ENCODE results near the gene EBF3. TPM values are rescaled to one million over a fixed set of nuclear protein-coding genes. Genes with fewer than 3 reads are reported as not detected.

EBF3 gene
- total RNA-seq, 1 experiment from 2014 or later, result 56.2 TPM

DNA sequence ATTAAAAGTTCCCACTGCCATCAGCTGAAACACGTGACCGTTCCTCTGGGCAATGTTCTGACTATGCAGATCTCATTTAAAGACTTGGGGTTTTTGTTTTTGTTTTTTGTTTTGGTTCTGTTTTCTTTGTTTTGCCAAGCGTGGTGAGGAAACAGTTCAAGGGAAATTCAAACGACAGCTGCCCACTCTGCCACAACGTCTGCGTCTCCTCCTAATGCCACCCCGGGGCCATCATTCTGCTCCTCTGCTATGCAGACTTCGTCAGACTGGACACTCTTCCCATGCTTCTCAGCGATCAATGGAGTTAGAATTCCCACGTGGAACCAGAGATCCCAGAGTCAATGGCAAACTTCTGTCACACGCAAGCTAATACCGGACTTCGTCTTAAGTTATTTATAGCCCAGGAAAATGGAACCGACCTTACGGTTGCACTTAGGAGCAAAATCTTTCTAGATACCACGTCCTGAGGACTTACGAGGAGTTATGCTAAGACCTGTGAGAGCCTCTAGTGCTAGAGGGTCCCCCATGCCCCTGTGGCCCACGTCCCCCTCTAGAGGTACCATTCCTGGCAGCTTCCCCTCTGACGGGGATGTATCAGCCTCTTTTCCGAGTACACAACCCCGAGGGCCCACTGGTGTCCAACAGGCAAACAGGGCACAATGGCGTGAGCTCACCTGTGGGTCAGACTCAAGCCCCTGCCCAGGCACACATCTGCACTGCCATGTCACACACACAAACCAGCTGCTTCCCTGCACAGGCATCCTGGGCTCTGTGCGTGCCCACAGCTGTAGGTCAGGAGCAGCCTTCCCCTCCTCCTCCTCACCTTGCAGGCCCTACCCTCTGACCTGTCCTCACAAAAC lies 24.4 kb downstream of the EBF3 start:
- ChIA-PET CTCF (no interaction called here), POLR2A (ENCODE audit: low non-redundant PET) (interaction anchor here (0.6 kb wide), 1 partner anchor 646 kb away, joined by 26 read pairs; no protein-coding TSS in a partner anchor)
- TF ChIP-seq, protein P1, sequence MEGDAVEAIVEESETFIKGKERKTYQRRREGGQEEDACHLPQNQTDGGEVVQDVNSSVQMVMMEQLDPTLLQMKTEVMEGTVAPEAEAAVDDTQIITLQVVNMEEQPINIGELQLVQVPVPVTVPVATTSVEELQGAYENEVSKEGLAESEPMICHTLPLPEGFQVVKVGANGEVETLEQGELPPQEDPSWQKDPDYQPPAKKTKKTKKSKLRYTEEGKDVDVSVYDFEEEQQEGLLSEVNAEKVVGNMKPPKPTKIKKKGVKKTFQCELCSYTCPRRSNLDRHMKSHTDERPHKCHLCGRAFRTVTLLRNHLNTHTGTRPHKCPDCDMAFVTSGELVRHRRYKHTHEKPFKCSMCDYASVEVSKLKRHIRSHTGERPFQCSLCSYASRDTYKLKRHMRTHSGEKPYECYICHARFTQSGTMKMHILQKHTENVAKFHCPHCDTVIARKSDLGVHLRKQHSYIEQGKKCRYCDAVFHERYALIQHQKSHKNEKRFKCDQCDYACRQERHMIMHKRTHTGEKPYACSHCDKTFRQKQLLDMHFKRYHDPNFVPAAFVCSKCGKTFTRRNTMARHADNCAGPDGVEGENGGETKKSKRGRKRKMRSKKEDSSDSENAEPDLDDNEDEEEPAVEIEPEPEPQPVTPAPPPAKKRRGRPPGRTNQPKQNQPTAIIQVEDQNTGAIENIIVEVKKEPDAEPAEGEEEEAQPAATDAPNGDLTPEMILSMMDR (conservative IDR thresholded peaks at IDR 0.05; ENCODE audit: low read depth, low read length), result no peak
- TF ChIP-seq EZH2 (IDR thresholded peaks at IDR 0.05; ENCODE audit: borderline replicate concordance, low read depth, low read length, poor library complexity, severe bottlenecking), result no peak
- H3K27me3 ChIP-seq (replicated peaks; ENCODE audit: insufficient read depth, low read depth, low read length, poor library complexity), result no peaks in the 10 kb centered on the region
- peak overlapping the region; percentile 2 for H3K27ac ChIP-seq (ENCODE audit: low read depth, low read length, poor library complexity, severe bottlenecking)
- H3K4me3 ChIP-seq (ENCODE audit: low read depth, low read length, poor library complexity, severe bottlenecking), result no peak overlapping the region
- peaks cover 38% of the 10 kb centered on the region for H3K36me3 ChIP-seq (ENCODE audit: insufficient read depth, low read length, poor library complexity, severe bottlenecking)
- no peak for DNase-seq (ENCODE audit: low spot score)
- BruUV-seq (replicated peaks), result no TSS peak
- no peaks in the 10 kb centered on the region for H3K9me3 ChIP-seq (ENCODE audit: low read depth, low read length, poor library complexity, severe bottlenecking)
- no peaks in the 10 kb centered on the region for H3K4me1 ChIP-seq (ENCODE audit: insufficient read depth, low read length, poor library complexity, severe bottlenecking)
- intact Hi-C loops (cut with micrococcal nuclease; ENCODE audit: unreplicated experiment), result no loop called here

- Histone ChIP-seq H3K27ac (ENCODE audit: low read depth, low read length, poor library complexity, severe bottlenecking) (no peak overlapping the region), H3K27me3 (replicated peaks; ENCODE audit: insufficient read depth, low read depth, low read length, poor library complexity) (no peaks in the 10 kb centered on the region), H3K4me3 (ENCODE audit: low read depth, low read length, poor library complexity, severe bottlenecking) (no peak overlapping the region), H3K36me3 (ENCODE audit: insufficient read depth, low read length, poor library complexity, severe bottlenecking) (peaks cover 31% of the 10 kb centered on the region), H3K9me3 (ENCODE audit: low read depth, low read length, poor library complexity, severe bottlenecking) (no peaks in the 10 kb centered on the region), H3K4me1 (ENCODE audit: insufficient read depth, low read length, poor library complexity, severe bottlenecking) (no peaks in the 10 kb centered on the region)
- no TSS peak for BruUV-seq (replicated peaks)
- TF ChIP-seq, protein P1 (conservative IDR thresholded peaks at IDR 0.05; ENCODE audit: low read depth, low read length), result no peak
- no peak for TF ChIP-seq EZH2 (IDR thresholded peaks at IDR 0.05; ENCODE audit: borderline replicate concordance, low read depth, low read length, poor library complexity, severe bottlenecking)
- intact Hi-C loops (cut with micrococcal nuclease; ENCODE audit: unreplicated experiment), result no loop called here
- ChIA-PET CTCF (no interaction called here), POLR2A (ENCODE audit: low non-redundant PET) (no interaction called here)
- DNase-seq (ENCODE audit: low spot score), result no peak
These were observed 25.6 kb downstream of the EBF3 start for GRCh38 chr10:129938460-129938859.

DNA sequence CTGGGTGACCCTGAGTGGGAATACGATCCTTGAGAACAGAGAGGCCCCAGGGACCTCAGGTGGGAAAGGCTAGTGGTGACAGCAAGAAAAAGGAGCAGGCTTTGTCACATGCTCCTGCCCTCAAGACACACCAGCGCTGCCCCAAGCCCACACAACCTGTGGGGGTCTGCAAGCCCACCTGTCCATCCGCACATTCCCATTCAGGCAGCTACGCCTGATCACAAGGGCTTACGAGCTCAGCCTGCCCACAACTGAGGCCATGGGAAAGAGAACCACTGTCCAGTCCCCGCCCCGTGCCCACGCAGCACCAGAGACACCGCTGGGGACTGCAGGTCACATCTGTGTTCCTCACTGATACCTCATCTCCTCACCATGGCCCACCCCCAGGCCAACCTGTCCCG lies 26.7 kb downstream of the EBF3 start:
- BruUV-seq (replicated peaks), result no TSS peak
- H3K27ac ChIP-seq (ENCODE audit: low read depth, low read length, poor library complexity, severe bottlenecking), result no peak overlapping the region
- no peak for DNase-seq (ENCODE audit: low spot score)
- ChIA-PET POLR2A (ENCODE audit: low non-redundant PET) (no interaction called here), CTCF (no interaction called here)
- H3K36me3 ChIP-seq (ENCODE audit: insufficient read depth, low read length, poor library complexity, severe bottlenecking), result peaks cover 20% of the 10 kb centered on the region
- TF ChIP-seq EZH2 (IDR thresholded peaks at IDR 0.05; ENCODE audit: borderline replicate concordance, low read depth, low read length, poor library complexity, severe bottlenecking), result no peak
- TF ChIP-seq, protein P1 (conservative IDR thresholded peaks at IDR 0.05; ENCODE audit: low read depth, low read length), result no peak
- no peak overlapping the region for H3K4me3 ChIP-seq (ENCODE audit: low read depth, low read length, poor library complexity, severe bottlenecking)
- H3K4me1 ChIP-seq (ENCODE audit: insufficient read depth, low read length, poor library complexity, severe bottlenecking), result no peaks in the 10 kb centered on the region
- intact Hi-C loops (cut with micrococcal nuclease; ENCODE audit: unreplicated experiment), result no loop called here
- H3K27me3 ChIP-seq (replicated peaks; ENCODE audit: insufficient read depth, low read depth, low read length, poor library complexity), result no peaks in the 10 kb centered on the region
- no peaks in the 10 kb centered on the region for H3K9me3 ChIP-seq (ENCODE audit: low read depth, low read length, poor library complexity, severe bottlenecking)

All from A673 (cell line).